CD4-positive, alpha-beta T cell (primary cell): ENCODE measurements around the gene GFY. TPM values are rescaled to one million over a fixed set of nuclear protein-coding genes. Genes with fewer than 3 reads are reported as not detected.

Experiments used
- ATAC-seq: fragments of 200-7000 bp; cut with Tn5 transposase; one replicate; pipeline ENCODE4 v1.10.0; 2022; ENCODE audit warnings: mild to moderate bottlenecking; ENCODE audit not compliant: poor library complexity
- CTCF ChIA-PET: fragments of 350-600 bp; sonication (Branson Sonifier 250); formaldehyde crosslinking; loops from one replicate; lab custom pipeline; 2021; ENCODE audit warnings: antibody characterized with exemption, inconsistent platforms; lab: Charles Lee
- POLR2A ChIA-PET: fragments of 350-600 bp; sonication (Branson Sonifier 250); formaldehyde crosslinking; loops from one replicate; lab custom pipeline; 2021; ENCODE audit warnings: antibody characterized with exemption, inconsistent platforms; lab: Charles Lee
- DNase-seq, 14 experiments: peaks; one replicate each; pipeline ENCODE4 v3.0.0-alpha.2; 2013 to 2020; ENCODE audit warnings: mixed read lengths in 2 of 14
- H3K27ac ChIP-seq, 2 donors: one replicate each; pipeline versions ENCODE4 v1.5.1 to v1.7.0; 2013; ENCODE audit warnings: low read length in 2 of 2, low read depth in 1 of 2, mild to moderate bottlenecking in 1 of 2
- H3K27me3 ChIP-seq, 2 experiments: 1 replicate in 1 of 2; 2 replicates in 1 of 2; pipeline versions ENCODE4 v1.6.1 to v1.7.0; 2013; ENCODE audit warnings: low read length in 2 of 2, control low read depth in 1 of 2, mild to moderate bottlenecking in 1 of 2, moderate library complexity in 1 of 2; ENCODE audit not compliant: insufficient read depth in 2 of 2, control insufficient read depth in 1 of 2
- H3K36me3 ChIP-seq: one replicate; pipeline ENCODE4 v1.6.1; 2013; ENCODE audit warnings: low read length, control low read depth; ENCODE audit not compliant: insufficient read depth
- H3K4me1 ChIP-seq: one replicate; pipeline ENCODE4 v1.6.1; 2013; ENCODE audit warnings: low read length, control low read depth; ENCODE audit not compliant: insufficient read depth
- H3K4me3 ChIP-seq: one replicate; pipeline ENCODE4 v1.5.1; 2013; ENCODE audit warnings: mild to moderate bottlenecking, low read length, moderate library complexity
- H3K9me3 ChIP-seq, 2 experiments: 1 replicate in 1 of 2; 2 replicates in 1 of 2; pipeline versions ENCODE4 v1.6.1 to v1.7.0; 2013; ENCODE audit warnings: low read length in 2 of 2, mild to moderate bottlenecking in 2 of 2, control low read depth in 1 of 2, moderate library complexity in 1 of 2; ENCODE audit not compliant: control insufficient read depth in 1 of 2, insufficient read depth in 1 of 2
- H3K27ac Mint-ChIP-seq: one replicate; pipeline ENCODE4 v1.8.0; 2020; ENCODE audit warnings: mixed read lengths
- H3K27me3 Mint-ChIP-seq: one replicate; pipeline ENCODE4 v1.8.0; 2021; ENCODE audit warnings: mixed read lengths
- H3K36me3 Mint-ChIP-seq: one replicate; pipeline ENCODE4 v1.8.0; 2021; ENCODE audit warnings: low read depth, mixed read lengths
- H3K4me1 Mint-ChIP-seq: one replicate; pipeline ENCODE4 v1.8.0; 2021; ENCODE audit warnings: low read depth, mixed read lengths
- H3K4me3 Mint-ChIP-seq: one replicate; pipeline ENCODE4 v1.8.0; 2020; ENCODE audit warnings: mild to moderate bottlenecking, mixed read lengths
- H3K9me3 Mint-ChIP-seq: one replicate; pipeline ENCODE4 v1.8.0; 2020; ENCODE audit warnings: mixed read lengths
- CTCF ChIP-seq: fragments of 200-600 bp; IDR thresholded peaks from one replicate; pipeline ENCODE4 v1.8.0; 2022; ENCODE audit warnings: antibody characterized with exemption, mild to moderate bottlenecking
- intact Hi-C, 2 experiments: fragments of 100-400 bp; cut with DNase I in 1 of 2; cut with micrococcal nuclease in 1 of 2; formaldehyde crosslinking; loops; one replicate each; pipeline versions ENCODE4 v1.15.1 to v1.9.0; 2023 to 2025; cut with DNase I, micrococcal nuclease
- total RNA-seq, 174 experiments: library from RNA in 2 of 174; stranded (reverse) in 2 of 174; gene quantifications; one replicate each; pipeline ENCODE4 v1.2.3 and lab custom pipeline; 2021 to 2026

Gene GFY
- total RNA-seq, 2 experiments from 2014 or later, result not detected

- DNase-seq (peak; percentile 67 to 89 (median 76)), ATAC-seq (peak; percentile 76)
- Mint-ChIP-seq H3K27me3 (no peaks in the 10 kb centered on the region), H3K9me3 (no peaks in the 10 kb centered on the region), H3K27ac (no peak overlapping the region), H3K4me1 (peaks cover 19% of the 10 kb centered on the region), H3K4me3 (no peak overlapping the region), H3K36me3 (no peaks in the 10 kb centered on the region)
- Histone ChIP-seq H3K27me3 (no peaks in the 10 kb centered on the region), H3K36me3 (no peaks in the 10 kb centered on the region), H3K27ac (no peak overlapping the region), H3K9me3 (no peaks in the 10 kb centered on the region), H3K4me3 (no peak overlapping the region), H3K4me1 (peaks cover 23% of the 10 kb centered on the region)
- ChIA-PET CTCF (interaction anchor here (0.7 to 2.5 kb wide), 14 partner anchors 15 to 289 kb away, joined by 3 to 17 read pairs (median 4); no protein-coding TSS in a partner anchor), POLR2A (interaction anchor here (0.6 to 1.3 kb wide), 8 partner anchors 33 to 104 kb away, joined by 3 to 4 read pairs (median 4); partner anchors contain the start of genes ALDH16A1, CD37, GFY and PIH1D1)
- TF ChIP-seq CTCF, result peak; percentile 95
- intact Hi-C loops, result loop anchor here (1.0 to 10.0 kb wide), 9 partner anchors 30 to 289 kb away; partner anchors contain the start of gene PRMT1 (in 1 of the 2)
Observed at GRCh38 chr19:49391581-49392399, 33.4 kb upstream of the GFY start.

- H3K4me1 Mint-ChIP-seq, result peaks cover 25% of the 10 kb centered on the region
- CTCF ChIA-PET, result interaction anchor here (1.4 kb wide), 1 partner anchor 49 kb away, joined by 5 read pairs; no protein-coding TSS in a partner anchor
Observed at GRCh38 chr19:49393881-49394280, 31.3 kb upstream of the GFY start.

More at GRCh38 chr19:49393881-49394280, 31.3 kb upstream of the GFY start:
- Mint-ChIP-seq H3K4me3 (no peak overlapping the region), H3K9me3 (no peaks in the 10 kb centered on the region), H3K27ac (no peak overlapping the region), H3K36me3 (no peaks in the 10 kb centered on the region), H3K27me3 (no peaks in the 10 kb centered on the region)
- DNase-seq (no peak), ATAC-seq (no peak)
- no peaks in the 10 kb centered on the region for H3K9me3 ChIP-seq
- no peak for TF ChIP-seq CTCF
- no peak overlapping the region for H3K4me3 ChIP-seq
- peaks cover 30% of the 10 kb centered on the region for H3K4me1 ChIP-seq
- H3K36me3 ChIP-seq, result no peaks in the 10 kb centered on the region
- no peaks in the 10 kb centered on the region for H3K27me3 ChIP-seq
- POLR2A ChIA-PET, result no interaction called here
- intact Hi-C loops, result loop anchor here (2.0 to 10.0 kb wide), 4 partner anchors 151 to 283 kb away; partner anchors contain the start of gene PRMT1 (in 1 of the 2)
- no peak overlapping the region for H3K27ac ChIP-seq
